Retinal pigment epithelial cell (primary cell): ENCODE measurements around the gene TNFSF11.

Experiments
- DNase-seq: peaks from one replicate; pipeline ENCODE4 v3.0.0-alpha.2; 2010; ENCODE audit warnings: low read depth
- H3K4me3 ChIP-seq: 2 replicates; pipeline ENCODE4 v1.5.1; 2011; ENCODE audit warnings: mild to moderate bottlenecking, low read length, control low read depth, moderate library complexity
- CTCF ChIP-seq: conservative IDR thresholded peaks from 2 replicates; pipeline ENCODE4 v1.5.1; 2011; ENCODE audit warnings: low read depth, low read length, control low read depth, inconsistent platforms

The TNFSF11 gene

GRCh38 chr13:42561752-42562467 lies 12.0 kb upstream of the TNFSF11 start:
- no peak for DNase-seq
- no peak overlapping the region for H3K4me3 ChIP-seq
- no peak for TF ChIP-seq CTCF

GRCh38 chr13:42567906-42568305 lies 6.0 kb upstream of the TNFSF11 start:
- no peak overlapping the region for H3K4me3 ChIP-seq
- no peak for TF ChIP-seq CTCF
- DNase-seq: no peak

- TF ChIP-seq CTCF: no peak
- H3K4me3 ChIP-seq: no peak overlapping the region
- DNase-seq: no peak
Measured at GRCh38 chr13:42569576-42570344, 4.2 kb upstream of the TNFSF11 start.

GRCh38 chr13:42571895-42572294 lies 2.1 kb upstream of the TNFSF11 start:
- no peak overlapping the region for H3K4me3 ChIP-seq
- no peak for TF ChIP-seq CTCF
- no peak for DNase-seq

- H3K4me3 ChIP-seq: no peak overlapping the region
- DNase-seq: no peak
- no peak for TF ChIP-seq CTCF
Measured at GRCh38 chr13:42574435-42575311, 721 bp downstream of the TNFSF11 start.

GRCh38 chr13:42575938-42576337 lies 2.0 kb downstream of the TNFSF11 start:
- TF ChIP-seq CTCF: no peak
- no peak overlapping the region for H3K4me3 ChIP-seq
- no peak for DNase-seq
